Femur (tissue), 1 donor: ENCODE results near the gene GALNS.

Experiments used
- DNase-seq: peaks from one replicate; pipeline ENCODE4 v3.0.0-alpha.2; 2017

The GALNS gene

DNA sequence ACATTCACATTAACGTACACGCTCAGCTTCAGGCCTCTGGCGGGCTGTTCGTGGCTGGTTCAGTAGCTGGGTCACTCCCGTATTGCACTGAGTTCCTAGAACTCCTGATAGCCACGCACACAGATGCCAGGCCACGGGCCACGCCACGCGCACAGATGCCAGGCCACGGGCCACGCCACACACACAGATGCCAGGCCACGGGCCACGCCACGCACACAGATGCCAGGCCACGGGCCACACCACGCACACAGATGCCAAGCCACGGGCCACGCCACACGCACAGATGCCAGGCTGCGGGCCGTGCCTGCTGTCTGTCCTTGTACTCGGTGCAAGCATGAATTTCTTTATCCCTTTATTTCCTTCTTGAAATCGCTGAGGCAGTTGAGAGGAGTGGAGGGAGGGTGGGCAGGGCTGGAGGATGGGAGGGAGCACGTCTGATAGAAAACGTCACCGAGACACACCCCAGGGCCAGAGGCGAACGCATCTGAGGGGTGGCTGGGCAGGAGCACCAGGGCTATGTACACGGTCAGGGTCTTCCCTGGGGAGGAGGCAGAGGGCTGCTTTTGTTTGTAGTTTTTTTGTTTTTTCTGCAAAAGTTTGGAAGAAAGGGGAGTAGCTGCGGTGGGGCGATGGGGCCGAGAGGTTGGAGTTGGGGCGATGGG lies 18.3 kb upstream of the GALNS start:
- no peak for DNase-seq

DNA sequence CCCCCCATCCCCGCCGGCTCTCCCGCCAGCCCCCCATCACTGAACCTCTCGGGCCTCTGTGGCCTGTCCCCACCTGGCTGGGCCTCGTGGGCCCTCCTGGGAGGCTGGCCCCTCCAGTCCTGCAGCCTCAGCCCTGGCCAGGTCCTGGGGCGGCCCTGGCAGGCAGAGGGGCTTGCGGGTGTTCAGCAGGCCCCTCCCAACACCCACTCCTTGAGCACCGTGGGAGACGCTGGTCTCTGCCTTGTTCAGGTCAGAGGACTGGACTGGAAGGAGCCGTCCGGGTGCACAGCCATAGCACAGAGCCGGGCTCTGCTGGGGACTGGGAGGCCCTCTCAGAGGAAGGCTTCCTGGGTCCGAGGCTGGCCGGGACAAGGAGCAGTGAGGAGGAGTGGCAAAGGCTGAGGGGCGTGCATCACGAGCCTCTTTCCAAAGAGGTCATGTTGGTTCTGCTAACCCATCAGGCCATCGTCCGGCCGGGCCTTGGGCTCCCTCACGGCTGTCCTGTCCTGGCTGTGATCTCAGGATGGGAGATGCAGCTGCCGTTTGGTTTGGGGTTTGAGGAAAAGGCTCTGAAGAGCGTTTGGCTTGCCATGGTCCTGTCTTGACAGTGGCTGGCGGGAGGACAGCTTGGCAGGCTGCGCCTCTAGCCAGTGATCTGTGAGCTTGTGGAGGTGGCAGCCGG lies 16.0 kb upstream of the GALNS start:
- DNase-seq, result no peak

DNA sequence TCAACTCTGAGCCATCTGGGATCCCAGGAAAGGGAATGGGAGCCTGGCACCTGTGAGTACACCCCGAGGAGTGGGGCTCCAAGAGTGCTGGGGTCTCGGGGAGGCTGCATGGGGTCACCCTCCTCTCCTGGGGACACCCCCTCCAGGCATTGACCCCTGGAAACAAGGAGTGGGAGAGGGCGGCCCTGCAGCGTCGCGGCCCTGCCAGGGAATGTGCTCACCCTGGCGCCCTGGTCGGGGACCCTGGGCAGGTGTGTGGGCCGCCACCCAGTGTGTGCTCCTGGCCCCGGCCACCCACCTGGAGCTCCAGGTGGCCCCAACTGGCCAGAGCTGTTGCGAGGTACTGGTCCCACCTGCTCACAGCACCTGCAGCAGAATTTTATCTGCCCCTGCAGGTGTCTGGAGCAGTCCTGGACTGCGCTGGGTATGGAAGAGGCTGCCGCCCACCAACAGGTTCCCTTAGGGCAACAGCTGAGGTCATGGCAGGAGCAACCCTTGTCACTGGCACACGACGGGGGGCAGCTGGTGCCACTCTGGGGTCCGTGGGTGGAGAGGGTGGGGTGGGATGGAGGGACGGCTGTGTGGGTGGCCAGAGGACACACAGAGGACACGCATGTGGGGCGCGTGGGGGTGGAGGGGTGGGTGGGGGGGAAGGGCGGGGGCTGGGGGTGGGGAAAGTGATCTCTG lies 15.1 kb upstream of the GALNS start:
- DNase-seq, result no peak

DNA sequence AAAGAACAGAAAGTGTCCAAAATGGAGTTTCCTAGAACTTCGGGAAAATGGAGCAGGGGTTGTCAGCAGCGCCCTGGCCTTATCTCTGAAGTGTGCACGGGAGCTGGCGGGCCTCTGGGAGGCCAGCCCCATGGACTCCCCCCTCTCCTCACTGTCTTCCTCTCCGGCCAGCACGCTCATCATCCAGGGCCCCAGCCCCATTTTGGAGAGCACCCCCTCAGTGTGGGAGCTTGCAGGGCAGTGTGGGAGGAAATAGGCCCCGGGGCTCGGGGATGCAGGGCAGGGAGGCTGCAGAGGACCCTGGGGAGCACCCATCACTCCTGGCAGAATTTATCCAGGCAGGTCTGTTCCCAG lies 14.6 kb upstream of the GALNS start:
- no peak for DNase-seq

DNA sequence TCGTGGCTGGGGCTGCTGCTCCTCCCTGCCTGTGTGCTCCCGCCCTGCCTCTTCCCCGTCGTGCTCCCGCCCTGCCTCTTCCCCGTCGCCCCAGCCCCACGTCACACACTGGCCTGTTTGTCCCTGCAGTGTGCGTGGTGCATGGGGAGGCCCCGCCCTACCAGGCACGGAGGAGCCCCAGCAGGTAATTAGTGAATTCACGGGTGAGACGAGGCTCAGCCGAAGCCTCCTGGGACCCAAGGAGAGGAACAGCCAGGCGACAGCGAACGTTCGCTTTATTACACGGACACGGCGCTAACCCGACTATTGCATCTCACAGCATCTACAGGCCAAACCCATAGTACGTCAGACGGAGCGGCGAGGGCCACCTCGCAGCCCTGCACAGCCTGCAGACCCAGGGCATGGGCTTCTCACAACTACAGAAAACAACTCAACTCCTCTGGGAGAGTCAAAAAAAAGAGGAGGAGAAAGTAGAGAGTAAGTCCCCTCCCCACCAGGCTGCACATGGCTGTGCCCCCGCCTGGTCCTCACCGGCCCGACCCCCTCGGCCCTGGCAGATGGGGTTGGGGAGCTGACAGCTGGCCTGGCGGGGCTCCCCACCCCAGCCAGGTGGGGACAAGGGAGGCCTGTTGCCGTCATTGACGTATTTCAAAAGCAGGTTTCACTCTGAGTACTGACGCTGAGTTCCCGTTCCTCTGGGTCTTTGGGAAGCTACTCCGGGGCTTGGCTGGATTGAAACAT lies 14.0 kb upstream of the GALNS start:
- no peak for DNase-seq

DNA sequence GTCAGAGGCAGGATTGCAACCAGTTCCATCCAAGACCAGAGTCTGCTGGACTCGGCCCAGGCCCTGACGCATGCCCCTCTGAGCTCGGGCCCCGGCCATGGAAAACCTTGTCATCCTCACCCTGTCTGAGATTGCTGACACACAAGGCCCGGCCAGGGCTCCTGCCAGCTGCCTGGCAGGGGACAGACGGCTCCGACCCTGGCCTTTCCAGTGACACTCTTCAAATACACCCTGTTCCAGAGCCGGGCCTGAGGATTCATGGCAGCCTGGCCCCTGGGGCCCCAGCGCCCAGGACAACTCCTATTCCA lies 12.9 kb upstream of the GALNS start:
- DNase-seq, result no peak

DNA sequence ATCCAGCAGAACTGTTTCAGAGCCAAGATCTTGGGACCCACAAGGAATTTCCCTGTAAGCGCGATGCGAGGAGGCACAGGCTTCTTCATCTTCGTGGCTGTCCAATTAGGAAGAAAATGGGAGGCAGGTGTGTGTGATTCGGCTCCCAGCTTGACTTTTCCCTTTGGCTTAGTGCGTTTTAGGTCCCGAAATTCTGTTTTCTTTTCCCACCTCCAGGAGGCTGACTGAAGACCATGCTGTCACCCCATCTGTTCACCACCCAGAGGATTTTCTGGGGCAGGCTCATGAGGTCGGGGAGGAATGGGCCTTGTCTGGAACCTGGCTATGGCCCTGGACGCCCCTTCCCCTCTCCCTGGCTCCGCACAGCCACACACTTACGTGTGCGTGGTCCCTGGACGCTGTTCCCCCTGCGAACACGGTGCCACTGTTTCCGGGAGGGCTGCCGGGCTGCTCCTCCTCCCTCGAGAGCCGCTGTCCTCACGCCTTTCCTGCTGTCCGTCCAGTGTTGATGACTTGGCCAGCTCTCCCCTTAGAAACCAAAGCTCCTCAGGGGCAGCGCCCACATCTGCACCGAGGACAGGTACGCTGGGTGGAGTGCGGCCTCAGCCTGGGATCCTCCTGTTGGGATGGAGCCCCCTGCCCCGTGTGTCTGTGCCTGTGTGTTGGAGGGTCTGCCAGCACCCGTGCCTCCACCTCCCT lies 12.4 kb upstream of the GALNS start:
- no peak for DNase-seq

DNA sequence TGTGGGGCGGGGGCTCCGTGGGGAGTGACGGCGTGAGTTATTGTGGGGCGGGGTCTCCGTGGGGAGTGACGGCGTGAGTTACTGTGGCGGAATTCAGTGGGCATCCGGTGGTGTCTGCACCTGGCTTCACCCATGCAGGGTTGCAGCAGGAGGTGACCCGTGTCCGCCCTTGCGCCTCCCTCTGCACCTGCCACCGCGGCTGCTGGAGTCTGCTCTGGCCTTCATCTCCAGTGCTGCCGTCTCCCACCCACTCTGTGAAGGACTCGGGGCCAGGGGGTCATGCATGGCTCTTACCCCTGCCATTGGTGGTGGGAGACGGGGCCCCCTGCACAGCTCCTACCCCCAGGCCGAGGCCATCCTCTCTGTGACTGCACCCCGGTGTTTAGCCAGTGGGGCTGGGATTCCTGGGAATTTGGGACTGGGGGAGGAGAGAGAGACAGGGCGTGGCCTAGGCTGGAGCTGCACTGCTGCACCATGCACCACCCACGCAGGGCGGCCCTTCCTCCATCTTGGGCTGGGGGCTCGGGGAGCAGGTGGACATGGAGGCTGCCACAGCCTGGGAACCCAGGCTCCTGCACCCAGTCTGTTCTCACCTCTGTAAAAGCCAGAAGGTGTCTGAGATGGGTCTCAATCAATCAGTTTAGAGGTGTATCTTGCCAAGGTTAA lies 11.0 kb upstream of the GALNS start:
- DNase-seq, result no peak

DNA sequence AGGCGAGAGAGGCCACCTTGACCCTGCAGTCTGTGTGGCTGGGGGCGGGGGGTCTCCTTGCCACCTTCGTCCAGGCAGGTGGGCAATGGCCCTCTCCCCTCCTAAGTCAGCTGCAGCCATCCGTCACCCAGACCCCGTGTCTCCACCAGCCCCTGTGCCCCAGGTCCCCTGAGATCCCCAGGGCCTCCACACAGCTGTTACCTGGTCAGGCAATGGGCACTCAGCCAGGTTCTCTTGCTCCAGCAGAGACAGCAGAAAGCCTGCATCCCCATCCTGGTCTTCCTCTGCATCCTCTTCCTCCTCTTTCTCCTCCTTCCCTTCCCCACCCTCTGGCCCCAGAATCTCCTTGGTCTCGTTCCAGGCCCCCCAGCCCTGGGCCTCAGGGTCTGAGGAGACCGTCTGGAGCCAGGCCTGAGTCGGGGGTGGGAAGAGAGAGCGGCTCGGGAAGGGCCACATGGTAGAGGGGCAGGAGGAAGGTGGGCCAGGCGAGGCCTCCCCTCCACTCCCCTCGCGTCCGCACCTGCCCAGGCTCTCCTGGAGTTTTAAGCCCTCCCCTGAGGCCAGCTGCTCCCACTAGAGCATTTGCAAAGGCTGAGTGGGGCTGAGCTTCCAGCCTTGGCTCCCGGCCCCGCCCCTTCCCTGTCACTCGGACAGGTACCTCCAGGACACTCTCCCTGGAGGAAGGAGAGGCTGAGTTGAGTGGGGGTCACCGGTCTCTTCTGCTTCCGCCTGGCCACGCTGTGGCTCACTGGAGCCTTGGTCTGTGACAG lies 9.6 kb upstream of the GALNS start, which contains the start of gene PABPN1L:
Gene PABPN1L, minus strand, starts transcription at position 510 of the 770 bp plus-strand sequence. Its CDS starts 54 bp downstream, at position 456.
- DNase-seq, result no peak

DNA sequence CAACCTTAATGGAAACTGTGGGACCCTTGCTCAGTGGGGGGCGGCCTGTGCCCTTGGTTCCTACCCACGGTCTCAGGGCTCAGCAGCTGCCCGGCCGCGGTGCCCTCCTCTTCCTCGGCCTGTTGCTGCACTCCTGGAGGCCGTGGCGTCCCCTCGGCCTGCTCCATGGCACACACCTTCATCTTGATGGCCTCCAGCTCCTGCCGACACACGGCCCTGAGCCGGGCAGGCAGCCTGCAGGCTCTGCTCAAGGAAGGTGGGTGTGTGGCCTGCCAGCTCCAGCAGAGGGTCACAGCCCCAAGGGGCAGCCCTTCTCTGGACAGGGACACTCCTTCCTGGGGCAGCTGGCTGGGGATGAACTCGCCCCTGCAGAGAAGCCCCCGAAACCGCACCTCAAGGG lies 9.0 kb upstream of the GALNS start:
- no peak for DNase-seq

DNA sequence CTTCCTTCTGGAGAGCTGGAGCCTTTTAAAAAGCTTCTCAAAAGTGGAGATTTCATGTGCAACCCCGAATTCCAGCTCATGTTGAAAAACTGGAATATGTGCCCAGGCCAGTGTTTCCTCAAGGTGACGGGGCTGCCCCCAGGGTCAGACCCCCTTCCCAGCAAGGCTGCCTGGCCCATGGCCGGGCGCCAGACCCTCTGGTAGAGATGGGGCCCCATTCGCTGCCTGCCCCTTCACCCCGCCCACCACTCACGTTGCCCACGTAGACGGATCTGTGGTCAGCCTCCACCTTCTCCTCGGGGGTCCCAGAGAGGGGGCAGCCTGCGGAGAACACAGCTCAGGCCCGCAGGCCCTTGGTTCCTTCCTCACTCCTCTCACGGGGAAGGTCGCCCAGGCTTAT lies 8.6 kb upstream of the GALNS start:
- no peak for DNase-seq

DNA sequence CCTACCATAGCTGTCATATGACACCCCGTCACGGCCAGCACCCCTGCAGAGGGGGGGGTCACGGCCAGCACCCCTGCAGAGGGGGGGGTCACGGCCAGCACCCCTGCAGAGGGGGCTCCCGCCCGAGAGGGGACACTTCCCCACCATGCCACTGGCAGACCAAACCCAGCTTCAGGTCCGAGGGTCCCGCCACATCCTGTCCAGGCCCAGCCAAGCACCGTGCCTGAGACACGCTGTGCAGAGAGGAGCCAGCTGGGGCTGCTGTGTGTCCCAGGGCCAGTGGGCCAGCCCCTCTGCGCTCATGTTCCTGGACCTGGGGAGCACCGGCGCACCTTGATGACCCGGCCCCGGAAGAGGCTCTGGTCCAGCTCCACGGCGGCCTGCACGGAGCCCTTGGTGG lies 7.8 kb upstream of the GALNS start:
- no peak for DNase-seq

DNA sequence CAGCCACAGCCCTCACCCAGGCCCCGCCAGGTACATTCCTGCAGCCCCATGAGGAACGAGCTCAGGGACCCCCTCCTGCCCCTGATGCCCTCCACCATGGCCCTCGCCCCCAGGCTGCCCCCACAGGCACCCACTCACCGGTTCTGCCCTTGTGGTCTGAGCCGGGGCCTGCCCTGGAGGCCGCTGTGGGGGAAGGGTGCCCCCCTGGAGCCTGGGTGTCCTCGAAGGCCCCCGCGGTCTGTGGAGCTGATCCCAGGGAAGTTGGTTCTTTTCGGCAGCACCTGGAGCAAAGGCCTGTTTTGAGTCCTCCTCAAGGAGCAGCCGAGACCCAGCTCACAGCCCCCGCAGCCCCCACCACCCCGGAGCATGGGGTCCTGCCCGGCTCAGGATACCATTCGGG lies 7.4 kb upstream of the GALNS start:
- no peak for DNase-seq

DNA sequence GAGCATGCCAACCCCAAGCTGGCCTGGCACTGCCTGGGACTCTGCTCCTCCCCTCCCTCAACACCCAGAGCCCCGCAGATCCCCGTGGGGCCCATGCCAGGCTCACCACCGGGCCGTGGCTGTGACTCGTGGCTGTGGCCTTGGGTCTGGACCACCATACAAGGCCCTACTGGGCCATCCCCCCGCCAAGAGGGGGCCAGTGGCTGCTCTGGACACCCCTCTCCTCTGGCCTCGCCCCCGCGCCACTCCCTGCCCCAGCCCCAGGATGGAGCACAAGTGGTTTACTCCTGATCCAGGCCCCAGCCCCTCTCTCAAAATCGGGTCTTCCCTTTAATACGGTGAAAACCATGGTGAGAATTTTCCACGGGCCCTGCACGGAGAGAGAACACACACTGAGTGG lies 6.7 kb upstream of the GALNS start:
- no peak for DNase-seq

DNA sequence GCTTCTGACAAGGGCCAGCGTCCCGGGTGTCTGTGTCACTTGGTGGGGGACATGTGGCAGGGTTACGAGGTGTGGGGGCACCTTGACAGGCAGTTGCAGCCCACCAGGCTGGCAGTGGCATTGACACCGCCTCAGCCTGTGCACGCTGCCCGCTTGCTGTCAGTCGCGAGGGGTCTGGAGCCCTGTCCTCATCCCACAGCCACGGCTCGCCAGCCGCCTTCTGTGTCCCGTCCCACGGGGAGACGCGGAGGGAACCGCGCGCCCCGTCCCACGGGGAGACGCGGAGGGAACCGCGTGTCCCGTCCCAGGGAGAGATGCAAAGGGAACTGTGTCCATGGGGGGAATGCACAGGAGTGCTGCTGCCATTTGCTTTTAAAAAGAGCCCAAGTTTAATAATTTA lies 6.2 kb upstream of the GALNS start:
- no peak for DNase-seq

DNA sequence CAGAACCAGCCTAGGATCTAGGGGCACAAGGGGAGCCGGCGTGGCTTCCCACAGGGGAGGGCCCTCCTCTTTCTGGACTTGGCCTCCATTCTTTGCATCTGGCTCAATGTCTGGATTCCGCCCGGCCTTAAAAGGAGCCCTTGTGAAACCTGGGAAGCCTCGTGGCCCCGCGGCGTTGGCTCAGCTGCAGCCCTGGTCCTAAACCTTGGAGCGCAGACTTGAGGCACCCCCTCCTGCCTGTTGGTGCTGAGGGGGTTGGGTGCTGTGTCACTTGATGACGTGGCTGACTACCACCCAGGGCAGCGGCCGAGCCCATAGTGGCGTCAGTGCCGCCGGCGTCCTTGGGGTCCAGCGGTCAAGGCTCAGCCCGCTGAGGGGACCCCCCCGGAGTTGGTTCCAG lies 4.6 kb upstream of the GALNS start:
- no peak for DNase-seq

DNA sequence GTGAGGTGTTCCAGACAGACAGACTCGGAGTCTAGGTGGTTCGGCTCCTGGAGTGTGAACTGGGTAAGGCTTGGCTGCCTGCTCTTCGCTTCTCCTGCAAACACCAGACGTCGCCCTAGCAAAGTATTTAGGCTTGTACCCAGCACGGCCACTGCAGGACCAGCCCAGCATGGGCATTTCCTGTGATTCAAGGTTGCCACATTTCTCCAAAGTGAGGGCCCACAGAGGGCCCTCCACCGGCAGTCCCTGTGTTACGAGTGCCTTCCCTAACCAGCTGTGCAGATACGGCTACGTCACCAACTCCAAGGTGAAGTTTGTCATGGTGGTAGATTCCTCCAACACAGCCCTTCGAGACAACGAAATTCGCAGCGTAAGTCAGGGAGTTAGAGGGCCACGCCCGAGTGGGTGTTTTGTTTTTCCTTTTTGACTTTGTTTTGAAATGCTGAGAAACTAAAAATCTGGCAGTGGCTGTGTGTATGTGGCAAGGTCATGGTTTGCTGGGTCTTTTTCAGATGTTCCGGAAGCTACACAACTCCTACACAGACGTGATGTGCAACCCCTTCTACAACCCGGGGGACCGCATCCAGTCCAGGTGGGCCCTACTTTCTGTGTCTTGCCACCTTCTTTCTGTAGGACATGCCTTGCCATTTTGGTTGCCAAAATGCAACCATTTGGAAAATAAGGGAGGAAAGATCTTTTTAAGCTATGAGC lies 2.8 kb upstream of the GALNS start:
- no peak for DNase-seq

DNA sequence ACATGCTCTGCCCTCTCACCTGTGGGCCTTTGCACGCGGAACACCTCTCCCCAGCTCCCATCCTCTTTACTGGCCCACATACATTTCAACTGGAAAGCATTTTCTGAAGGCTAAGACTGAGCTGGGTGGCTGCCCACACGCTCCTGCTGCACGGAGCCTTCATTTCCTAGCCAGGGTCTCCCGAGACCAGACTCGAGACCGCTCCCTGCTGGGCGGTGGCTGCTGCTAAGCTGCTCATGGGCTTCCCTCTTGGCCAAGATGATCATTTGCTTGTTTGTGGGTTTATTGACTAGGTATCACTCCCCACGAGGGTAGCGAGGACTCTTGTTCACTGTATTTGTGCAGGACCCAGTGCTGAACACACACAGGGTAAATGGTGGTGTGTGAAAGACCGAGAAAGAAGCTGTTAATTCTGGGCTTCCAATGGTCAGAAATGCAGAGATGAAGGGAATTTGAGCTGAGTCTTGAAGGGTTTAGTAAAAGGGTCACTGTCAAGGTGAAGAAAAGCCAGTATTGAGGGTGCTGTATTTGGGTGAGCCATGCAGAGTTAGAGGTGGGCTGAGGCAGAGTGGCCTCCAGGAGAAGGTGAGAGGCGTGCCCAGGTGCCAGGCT lies 1.1 kb upstream of the GALNS start:
- DNase-seq, result peak; percentile 70

DNA sequence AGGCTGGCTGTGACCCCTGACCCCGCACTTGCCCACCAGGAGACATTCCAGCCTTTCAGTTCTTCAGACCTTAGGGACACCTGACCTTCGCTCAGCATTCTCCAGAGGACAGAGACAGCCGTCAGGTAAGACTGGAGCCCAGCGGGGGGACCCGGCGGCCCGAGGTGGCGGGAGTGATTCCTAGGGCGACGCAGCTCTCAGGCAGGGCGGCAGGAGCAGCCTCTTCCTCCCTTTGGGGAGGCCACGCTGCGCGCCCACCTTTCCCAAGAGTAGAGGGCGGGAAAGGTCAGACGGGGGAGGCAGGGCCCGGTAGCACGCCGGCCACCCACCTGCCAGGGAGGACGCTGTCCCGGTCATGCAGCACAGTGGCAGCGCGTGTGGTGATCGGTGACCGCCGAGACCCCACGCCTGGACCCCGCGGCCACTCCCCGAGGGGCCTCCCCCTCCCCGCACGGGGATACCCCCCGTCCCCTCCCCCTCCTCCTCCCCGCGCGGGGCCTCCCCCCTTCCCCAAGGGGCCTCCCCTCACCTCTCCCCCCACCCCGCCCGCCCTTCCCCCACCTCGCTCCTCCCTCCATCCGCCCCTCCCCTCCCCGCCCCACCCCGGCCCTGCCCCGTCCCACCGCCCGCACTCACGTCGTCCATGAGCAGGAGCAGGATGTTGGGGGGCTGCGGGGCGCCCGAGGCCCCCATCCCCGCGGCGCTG lies 472 bp downstream of the GALNS start:
- DNase-seq, result no peak

DNA sequence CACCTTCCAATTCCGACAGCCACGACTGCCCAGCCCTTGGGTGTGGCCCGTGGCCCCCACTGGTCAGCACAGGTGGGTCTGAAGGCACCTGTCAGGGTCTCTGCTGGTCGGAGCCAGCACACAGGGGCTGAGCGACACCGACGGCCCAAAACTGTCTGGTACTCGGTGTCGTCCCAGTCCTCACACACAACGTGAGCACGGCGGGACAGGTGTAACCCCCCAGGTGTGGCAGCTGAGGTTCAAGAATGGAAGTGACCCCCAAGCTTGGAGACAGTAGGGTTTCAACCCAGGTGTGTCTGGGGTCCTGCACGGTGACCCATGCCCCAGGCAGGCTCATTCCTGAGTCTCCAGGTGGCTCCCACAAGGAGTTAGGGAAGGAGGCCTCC lies 1.0 kb downstream of the GALNS start:
- DNase-seq, result no peak
